Renal pelvis (tissue), 4 donors: ENCODE data around the gene TAOK1. TPM values are rescaled to one million over a fixed set of nuclear protein-coding genes. Genes with fewer than 3 reads are reported as not detected.

Experiments used
- DNase-seq: peaks from one replicate; pipeline ENCODE4 v3.0.0-alpha.2; 2013
- polyA plus RNA-seq, 3 donors: library from polyadenylated mRNA; unstranded; fragments of 120-200 nt; gene quantifications; one replicate each; pipeline ENCODE4 v1.2.1, GENCODE V29; 2013; ENCODE audit not compliant: insufficient read length in 3 of 3

TAOK1 gene
- polyA plus RNA-seq, 3 donors = 44.0 to 51.2 (median 48.5) TPM

DNA sequence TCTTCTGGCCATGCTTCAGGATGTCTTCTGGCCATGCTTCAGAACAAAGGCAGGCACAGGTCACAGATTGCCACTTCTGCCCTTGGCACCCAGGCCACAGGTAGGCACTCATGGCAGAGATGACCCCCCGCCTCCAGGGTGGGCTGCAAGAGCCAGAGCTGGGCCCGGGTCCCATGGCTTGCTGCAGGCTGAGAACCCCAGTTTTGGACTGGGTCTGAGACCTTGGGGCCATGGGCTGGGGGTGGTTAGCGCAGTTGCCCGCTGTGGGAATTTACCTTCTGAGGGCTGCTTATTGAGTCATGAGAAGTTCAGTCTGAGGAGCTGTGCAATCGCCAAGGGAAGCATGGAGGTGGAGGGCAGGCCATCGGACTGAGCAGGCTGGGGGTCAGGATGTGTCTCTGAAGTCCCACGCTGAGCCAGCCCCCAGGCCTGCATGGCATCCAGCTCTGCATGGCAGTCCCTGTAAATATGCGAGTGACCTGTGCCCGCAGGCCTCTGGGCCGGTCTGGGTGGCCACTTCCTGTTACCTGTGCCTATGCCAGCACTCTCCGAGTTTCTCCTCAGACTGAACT lies 204.4 kb downstream of the TAOK1 start:
- DNase-seq = no peak

DNA sequence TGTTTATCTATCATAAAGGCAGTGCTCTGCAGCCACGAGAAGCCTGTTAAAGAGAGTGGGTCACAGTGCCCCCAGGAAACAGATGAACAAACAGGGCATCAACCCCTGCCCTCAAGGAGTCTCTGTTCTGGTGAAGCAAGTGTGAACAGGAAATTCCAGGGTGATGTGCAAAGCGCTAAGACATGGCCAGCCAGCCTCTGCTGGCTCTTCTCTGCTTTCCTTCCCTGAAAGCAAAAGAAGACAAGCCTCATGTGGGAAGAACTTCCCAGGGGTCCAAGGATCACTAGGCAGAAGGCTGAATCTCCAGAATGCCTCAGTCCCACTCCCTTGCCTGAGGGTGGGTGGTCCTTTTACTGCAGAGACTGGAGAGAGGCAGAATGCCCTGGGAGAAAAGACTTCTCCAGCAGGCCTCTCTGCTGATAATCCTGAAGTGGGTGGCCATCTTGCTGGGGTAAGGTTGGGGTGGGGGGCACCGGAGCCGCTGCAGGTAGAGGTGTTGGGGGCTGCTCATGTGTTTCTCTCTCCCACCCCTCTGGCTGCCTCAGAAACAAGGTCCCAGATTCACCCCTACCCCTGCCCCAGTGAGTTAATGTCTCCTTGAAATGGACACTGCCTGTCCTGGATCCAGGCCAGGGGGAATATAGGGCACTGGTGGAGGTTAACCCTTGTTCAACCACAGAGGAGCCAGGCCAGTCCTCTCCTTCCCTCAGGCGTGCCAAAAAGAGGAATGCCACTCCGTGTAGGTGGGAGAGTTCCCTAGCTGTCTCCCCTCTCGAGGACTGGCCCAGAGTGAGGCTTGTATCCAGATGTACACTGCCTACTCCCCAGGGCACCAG lies 205.2 kb downstream of the TAOK1 start:
- DNase-seq = no peak

- no peak for DNase-seq
Measured at GRCh38 chr17:29595943-29596774, 206.0 kb downstream of the TAOK1 start.

- DNase-seq = no peak
Measured at GRCh38 chr17:29596811-29597210, 206.6 kb downstream of the TAOK1 start.

GRCh38 chr17:29597361-29598172 lies 207.4 kb downstream of the TAOK1 start:
- DNase-seq = no peak

Other genes starting within 250 kb of the TAOK1 start
- gene MYO18A, start 210.0 kb upstream of the TAOK1 start, polyA plus RNA-seq = 10 to 100 TPM; 43.0 to 44.7 (median 44.2) TPM
- not detected for gene CRYBA1, start 143.5 kb upstream of the TAOK1 start, polyA plus RNA-seq
- gene NUFIP2, start 96.2 kb upstream of the TAOK1 start, polyA plus RNA-seq = 10 to 100 TPM; 36.7 to 54.8 (median 47.7) TPM
- gene ABHD15, start 176.7 kb downstream of the TAOK1 start, polyA plus RNA-seq = 1 to 10 TPM; 7.2 to 7.7 (median 7.6) TPM
- gene TP53I13, start 178.3 kb downstream of the TAOK1 start, polyA plus RNA-seq = 10 to 100 TPM; 35.0 to 47.4 (median 41.8) TPM
- gene GIT1, start 199.3 kb downstream of the TAOK1 start, polyA plus RNA-seq = 10 to 100 TPM; 45.6 to 56.0 (median 52.5) TPM
- 10 to 100 TPM in 2 of 3 donors, 1 to 10 TPM in 1; 9.4 to 12.9 (median 11.3) TPM for gene ANKRD13B, start 202.8 kb downstream of the TAOK1 start, polyA plus RNA-seq
- gene CORO6, start 232.5 kb downstream of the TAOK1 start, polyA plus RNA-seq = 1 to 10 TPM; 2.4 to 5.6 (median 3.8) TPM